Activated T-cell treated with anti-CD3 and anti-CD28 coated beads for 1 hour (primary cell): Measurements from ENCODE around the gene MBOAT1.
"Not testable (repeated sequence)": the region's sequence is repeated elsewhere in the genome, so short reads cannot be mapped to it uniquely, and the experiment has no call there.

Experiments
- DNase-seq: peaks from one replicate; pipeline ENCODE4 v3.0.0-alpha.2; 2020; ENCODE audit warnings: low read depth

MBOAT1 gene

GRCh38 chr6:20169786-20170185, 42.5 kb downstream of the MBOAT1 start:
- DNase-seq = no peak

- DNase-seq = no peak
Observed at GRCh38 chr6:20169119-20169557, 43.1 kb downstream of the MBOAT1 start.

DNA sequence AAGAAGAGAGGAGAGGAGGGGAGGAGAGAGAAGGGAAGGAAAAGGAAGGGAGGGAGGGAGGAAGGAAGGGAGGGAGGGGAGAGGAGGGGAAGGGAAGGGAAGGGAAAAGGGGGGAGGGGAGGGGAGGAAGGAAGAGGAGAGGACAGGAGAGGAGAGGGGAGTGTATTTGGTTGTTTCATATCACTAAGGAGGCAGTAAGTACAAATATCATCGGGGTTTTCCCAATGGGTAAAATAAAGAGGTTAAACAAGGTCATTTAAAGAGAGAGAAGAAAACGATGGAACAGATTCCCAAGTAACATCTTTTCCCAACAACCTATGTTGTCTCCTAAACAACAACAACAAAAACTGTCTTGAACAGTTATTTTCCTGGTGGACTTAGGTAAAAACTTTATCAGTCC, 43.6 kb downstream of the MBOAT1 start:
- no peak for DNase-seq

GRCh38 chr6:20167601-20168000, 44.7 kb downstream of the MBOAT1 start:
- DNase-seq = no peak

DNA sequence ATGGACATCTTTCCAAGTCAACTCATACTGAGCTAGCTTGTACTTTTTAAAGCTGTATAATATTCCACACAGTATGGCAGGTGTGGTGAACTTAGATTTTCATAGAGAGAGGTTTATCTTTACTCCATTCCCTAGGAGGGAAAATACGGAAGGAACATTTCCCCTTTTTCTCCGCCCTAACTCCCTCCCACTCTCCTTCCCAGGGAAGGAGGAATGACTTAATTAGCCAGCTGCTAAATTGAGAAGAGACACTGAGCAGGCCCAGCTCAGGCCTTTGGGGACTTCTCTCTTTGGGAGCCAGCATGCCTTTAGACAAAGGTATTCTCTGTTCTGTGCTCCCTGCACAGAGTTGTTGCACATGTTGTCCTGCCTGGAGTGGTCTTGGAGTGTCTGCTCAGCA, 46.1 kb downstream of the MBOAT1 start:
- no peak for DNase-seq

DNA sequence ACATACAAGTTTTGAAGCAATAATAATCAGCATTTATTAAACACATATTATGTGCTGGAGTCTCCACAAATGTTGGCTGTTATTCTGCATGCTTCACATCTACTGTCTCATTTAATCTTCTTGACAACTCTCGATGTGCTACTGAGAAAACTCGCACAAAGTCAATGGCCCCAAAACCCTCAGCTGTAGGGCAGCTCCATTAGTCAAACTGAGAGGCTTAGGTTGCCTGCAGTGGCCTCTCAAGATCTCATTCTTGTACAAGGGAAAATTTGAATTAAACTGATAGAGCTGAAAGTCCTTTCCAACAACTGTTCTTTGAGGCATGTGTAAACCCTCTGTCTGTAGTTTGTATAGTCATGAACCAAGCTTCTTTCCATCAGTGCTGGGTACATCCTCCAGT, 49.8 kb downstream of the MBOAT1 start:
- no peak for DNase-seq

DNA sequence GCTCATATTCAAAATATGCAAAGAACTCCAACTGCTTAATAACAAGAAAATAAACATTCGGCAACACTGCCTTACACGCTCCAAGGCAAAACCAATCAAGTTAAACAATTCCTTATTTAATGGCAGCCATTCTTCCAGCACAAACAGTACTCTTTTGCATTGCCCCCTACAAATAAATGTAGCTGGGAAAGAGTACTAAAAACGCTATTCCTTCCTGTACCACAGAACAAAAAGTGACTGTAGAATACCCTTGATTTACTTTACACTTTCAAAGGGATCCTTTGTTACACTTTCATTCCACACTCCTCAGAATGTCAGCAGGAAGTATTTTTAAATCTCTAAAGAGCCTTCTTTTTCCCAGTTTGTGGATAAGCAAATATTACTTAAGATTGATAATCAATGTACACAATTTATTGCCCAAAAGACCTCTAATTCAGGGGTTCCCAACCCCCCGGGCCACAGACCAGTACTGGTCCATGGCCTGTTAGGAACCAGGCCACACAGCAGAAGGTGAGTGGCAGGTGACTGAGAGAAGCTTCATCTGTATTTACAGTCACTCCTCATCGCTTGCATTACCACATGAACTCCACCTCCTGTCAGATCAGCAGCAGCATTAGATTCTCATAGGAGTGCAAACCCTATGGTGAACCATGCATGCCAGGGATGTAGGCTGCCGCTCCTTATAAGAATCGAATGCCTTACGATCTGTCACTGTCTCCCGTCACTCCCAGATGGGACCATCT, 51.6 kb downstream of the MBOAT1 start:
- DNase-seq = no peak

DNA sequence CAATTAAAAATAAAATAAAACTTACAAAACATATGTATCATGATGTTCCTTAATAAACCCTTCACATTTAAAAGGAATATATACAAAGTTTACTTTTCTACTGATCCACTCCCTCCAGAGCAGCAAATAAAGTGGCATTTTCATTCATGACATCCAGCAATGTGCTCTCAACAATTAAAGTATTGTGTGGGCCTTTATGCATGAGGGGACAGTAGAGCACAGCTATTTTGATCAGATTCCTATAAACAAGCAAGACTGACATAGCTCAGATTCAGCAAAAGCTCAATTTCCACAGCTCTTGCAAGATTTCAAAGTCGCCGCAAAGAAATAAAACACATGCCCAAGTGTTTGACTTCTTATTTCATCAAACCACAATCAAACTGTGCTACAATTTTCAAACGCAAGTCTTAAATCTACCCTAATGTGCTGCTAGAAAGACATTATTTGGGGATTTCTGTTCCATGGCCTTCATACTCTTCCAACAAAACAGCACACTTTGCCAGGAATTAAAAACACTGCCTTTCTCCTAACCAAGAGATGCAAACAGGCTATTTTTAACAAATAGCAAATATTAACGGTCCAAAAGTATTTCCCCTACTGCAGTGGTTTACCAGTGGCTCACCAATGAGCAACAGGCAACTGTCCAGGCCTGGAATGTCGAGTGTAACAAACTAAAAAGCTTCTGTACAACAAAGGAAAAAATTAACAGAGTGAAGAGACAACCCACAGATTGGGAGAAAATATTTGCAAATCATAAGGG, 52.3 kb downstream of the MBOAT1 start:
- DNase-seq = no peak

DNA sequence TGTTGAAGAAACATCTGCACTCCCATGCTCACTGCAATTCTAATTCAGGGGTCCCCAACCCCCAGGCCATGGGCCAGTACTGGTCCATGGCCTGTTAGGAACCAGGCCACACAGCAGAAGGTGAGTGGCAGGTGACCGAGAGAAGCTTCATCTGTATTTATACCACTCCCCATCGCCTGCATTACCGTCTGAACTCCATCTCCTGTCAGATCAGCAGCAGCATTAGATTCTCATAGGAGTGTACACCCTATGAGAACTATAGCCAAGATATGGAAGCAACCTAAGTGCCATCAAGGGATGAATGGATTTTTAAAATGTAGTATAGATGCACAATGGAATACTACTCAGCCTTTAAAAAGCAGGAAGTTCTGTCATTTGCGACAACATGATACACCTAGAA, 53.2 kb downstream of the MBOAT1 start:
- DNase-seq = no peak

GRCh38 chr6:20158676-20159075, 53.6 kb downstream of the MBOAT1 start:
- DNase-seq = no peak

DNA sequence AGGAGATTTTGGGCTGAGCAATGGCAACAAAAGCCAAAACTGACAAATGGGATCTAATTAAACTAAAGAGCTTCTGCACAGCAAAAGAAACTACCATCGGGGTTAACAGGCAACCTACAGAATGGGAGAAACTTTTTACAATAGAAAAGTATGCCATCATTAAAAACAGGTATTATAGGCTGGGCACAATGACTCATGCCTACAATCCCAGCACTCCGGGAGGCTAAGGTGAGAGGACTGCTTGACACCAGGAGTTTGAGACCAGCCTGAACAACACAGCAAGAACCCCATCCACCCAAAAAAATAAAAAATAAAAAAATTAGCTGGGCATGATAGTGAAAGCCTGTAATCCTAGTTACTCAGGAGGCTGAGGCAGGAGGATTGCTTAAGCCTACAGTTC, 55.4 kb downstream of the MBOAT1 start:
- DNase-seq = no peak

GRCh38 chr6:20154753-20155152, 57.5 kb downstream of the MBOAT1 start:
- DNase-seq = no peak

DNA sequence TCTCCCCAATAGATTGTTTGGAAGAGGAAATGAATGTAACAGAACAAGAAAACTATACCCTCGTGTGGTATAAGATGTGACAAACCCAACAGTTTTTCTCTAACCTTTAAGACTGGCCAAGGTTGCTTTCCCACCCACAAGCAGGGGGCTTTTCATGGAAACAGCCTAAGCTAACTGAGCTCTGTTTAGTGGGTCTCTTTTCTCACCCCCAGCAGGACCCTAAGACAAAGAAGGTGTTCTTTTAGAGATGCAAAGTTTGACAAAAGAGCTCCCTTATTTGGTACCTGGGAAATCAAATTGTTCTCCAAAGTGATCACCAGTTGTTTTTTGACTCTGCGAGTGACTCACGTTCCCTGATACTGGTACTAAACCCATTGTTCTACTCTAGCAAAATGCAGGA, 59.1 kb downstream of the MBOAT1 start:
- no peak for DNase-seq

DNA sequence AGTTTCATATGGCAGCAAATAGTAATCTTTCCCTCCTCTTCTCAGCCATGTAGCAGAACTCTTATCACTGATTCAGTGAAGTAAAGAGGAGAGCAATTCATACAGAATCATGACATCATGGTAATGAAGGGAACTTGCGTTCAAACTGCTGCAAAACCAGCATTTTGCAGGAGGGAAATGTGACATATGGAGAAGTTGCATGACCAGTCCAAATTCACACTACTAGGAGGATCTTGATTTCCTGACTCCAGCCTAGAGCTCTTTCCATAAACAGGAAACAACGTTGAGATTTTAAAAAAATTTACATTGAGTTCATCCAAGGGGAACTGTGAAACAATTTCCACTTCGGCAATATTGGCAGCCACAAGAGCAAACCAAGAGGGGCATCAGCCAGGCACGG, 63.8 kb downstream of the MBOAT1 start:
- no peak for DNase-seq

- DNase-seq = no peak
Observed at GRCh38 chr6:20147469-20147868, 64.8 kb downstream of the MBOAT1 start.

- DNase-seq = not testable (repeated sequence)
Observed at GRCh38 chr6:20146831-20147230, 65.4 kb downstream of the MBOAT1 start.

DNA sequence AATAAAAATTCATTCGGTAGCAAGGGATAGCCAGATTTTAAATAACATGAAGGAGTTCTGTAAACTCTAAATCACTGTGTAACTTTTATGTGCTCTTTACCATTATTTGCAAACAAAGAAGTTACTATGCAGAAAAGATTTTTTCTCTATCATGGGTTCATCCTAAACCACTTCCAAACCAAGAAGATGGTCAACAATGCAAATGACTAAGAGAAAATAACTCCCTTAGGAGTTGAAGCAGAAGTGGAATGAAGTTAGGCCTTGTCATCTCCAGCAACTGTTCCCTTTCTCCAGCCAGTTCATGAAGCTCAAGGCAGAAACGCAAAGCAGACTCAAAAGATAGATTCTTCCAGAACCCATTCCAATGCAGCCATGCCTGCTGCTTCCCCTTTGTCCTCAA, 66.0 kb downstream of the MBOAT1 start:
- DNase-seq = no peak

GRCh38 chr6:20142866-20143265, 69.4 kb downstream of the MBOAT1 start:
- DNase-seq = no peak

DNA sequence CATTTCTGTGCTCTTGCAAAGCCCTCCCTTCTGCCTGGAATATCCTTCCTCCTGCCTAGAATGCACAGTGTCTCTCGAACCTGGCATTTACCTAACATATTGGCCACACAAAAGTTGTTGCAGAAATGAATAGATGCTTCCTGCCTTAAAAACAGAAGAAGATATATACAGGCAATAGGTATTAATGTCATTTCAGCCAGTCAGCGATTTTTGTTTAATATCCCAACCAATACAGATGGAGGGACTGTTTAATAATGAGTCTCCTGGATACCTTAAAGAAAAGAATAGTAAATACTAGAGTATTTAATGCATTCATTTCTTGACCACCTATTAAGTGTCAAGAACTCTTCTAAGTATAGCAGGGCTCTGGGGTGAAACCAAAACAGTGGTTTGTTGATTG, 70.3 kb downstream of the MBOAT1 start:
- DNase-seq = no peak

- DNase-seq = not testable (repeated sequence)
Observed at GRCh38 chr6:20139127-20139963, 72.9 kb downstream of the MBOAT1 start.

DNA sequence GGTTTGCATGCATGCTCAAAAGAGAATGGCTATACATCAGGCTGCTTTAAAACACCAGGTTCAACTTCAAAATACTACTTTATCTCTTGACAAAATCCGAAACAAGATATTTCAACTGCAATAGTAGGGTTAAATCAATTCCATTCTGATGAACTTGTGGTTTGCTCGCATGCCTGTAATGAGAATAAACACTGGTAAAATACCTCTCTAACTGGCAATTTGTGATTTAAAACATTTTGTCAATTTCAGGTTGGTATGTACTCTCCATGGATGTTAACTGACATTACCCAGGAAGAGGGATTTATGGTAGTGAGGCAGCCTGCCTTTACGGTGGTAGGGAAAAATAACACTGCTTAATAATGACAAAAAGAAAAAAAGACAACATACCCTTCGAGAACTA, 74.4 kb downstream of the MBOAT1 start:
- DNase-seq = no peak

DNA sequence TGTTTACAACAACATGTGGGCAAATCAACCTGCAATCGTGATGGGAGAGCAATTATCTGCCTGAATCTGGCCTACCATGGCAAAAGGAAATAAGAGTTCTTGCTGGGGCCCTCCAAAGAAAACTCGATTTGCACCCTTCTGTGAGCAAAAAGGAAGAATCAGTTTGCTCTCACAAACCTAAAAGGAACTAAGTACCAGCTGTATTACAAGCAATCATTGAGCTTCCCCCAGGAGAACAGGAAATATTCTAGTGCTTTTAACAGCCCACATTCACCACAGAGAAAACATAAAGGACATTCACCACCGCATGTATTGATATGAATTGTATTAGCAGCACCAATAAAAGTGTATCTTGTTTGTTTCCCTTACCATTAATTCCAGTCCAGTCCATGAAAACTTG, 75.0 kb downstream of the MBOAT1 start:
- no peak for DNase-seq
